HepG2 (cell line): ENCODE data around the gene GRIK4. TPM values are rescaled to one million over a fixed set of nuclear protein-coding genes. Genes with fewer than 3 reads are reported as not detected.

Experiments
- ATAC-seq: fragments of 200-7000 bp; cut with Tn5 transposase; 3 replicates; pipeline ENCODE4 v1.9.1; 2020; ENCODE audit warnings: mild to moderate bottlenecking, moderate library complexity
- BruUV-seq: library from RNA; stranded (reverse); fragments of 400-500 nt; replicated peaks from 2 replicates; lab custom pipeline; 2021; lab: Mats Ljungman, UMichigan
- CTCF ChIA-PET: fragments of 300-600 bp; formaldehyde crosslinking; extraction: SDS; loops from one replicate; lab custom pipeline; 2021; ENCODE audit warnings: low total read pairs, inconsistent platforms, low intra/inter-chr PET ratio; lab: Yijun Ruan, JAX
- POLR2A ChIA-PET: fragments of 350-600 bp; sonication (Branson Sonifier 250); formaldehyde crosslinking; loops from one replicate; lab custom pipeline; 2020; ENCODE audit warnings: antibody characterized with exemption, inconsistent platforms; lab: Yijun Ruan, JAX
- DNase-seq: peaks from one replicate; pipeline ENCODE4 v3.0.0-alpha.2; 2015; ENCODE audit warnings: low spot score
- FAIRE-seq: peaks from 3 replicates; lab custom pipeline; 2011; peaks lifted over from hg19 to GRCh38; lab: Jason Lieb, UNC
- H2AFZ ChIP-seq: one replicate; pipeline ENCODE4 v1.6.1; 2011; ENCODE audit warnings: low read length, inconsistent platforms
- H3K27ac ChIP-seq: fragments of 300-600 bp; 3 replicates; pipeline ENCODE4 v1.8.0; 2011; ENCODE audit warnings: mixed run types, mild to moderate bottlenecking, mixed read lengths, low read length, inconsistent platforms; ENCODE audit not compliant: insufficient read depth; ENCODE audit errors: extremely low read length
- H3K27me3 ChIP-seq, 2 experiments: fragments of 200-600 bp in 1 of 2; 2 replicates in 1 of 2; 3 replicates in 1 of 2; pipeline versions ENCODE4 v1.6.0 to v1.8.0; 2011; ENCODE audit warnings: low read length in 2 of 2, mild to moderate bottlenecking in 2 of 2, moderate library complexity in 2 of 2, inconsistent platforms in 1 of 2; ENCODE audit not compliant: insufficient read depth in 2 of 2, control insufficient read depth in 1 of 2
- H3K36me3 ChIP-seq, 2 experiments: fragments of 200-600 bp in 1 of 2; replicated peaks in 1 of 2; 2 replicates in 1 of 2; 3 replicates in 1 of 2; pipeline versions ENCODE4 v1.5.1 to v1.8.0; 2011; ENCODE audit warnings: low read length in 2 of 2, inconsistent platforms in 1 of 2; ENCODE audit not compliant: insufficient read depth in 2 of 2, control insufficient read depth in 1 of 2
- H3K4me1 ChIP-seq: 2 replicates; pipeline ENCODE4 v1.5.1; 2012; ENCODE audit warnings: low read length, inconsistent platforms; ENCODE audit not compliant: insufficient read depth
- H3K4me2 ChIP-seq: 2 replicates; pipeline ENCODE4 v1.6.0; 2011; ENCODE audit warnings: low read depth, low read length, inconsistent platforms
- H3K4me3 ChIP-seq, 3 experiments: fragments of 200-600 bp in 1 of 3; sonication (generic), shearing (Covaris generic) in 1 of 3; replicated peaks in 1 of 3; 2 replicates each; pipeline ENCODE4 v1.5.1; 2011 to 2016; ENCODE audit warnings: low read length in 3 of 3, inconsistent platforms in 2 of 3, low read depth in 2 of 3, mild to moderate bottlenecking in 2 of 3, control low read depth in 1 of 3, mixed read lengths in 1 of 3; ENCODE audit not compliant: insufficient read depth in 1 of 3
- H3K79me2 ChIP-seq: one replicate; pipeline ENCODE4 v1.6.1; 2011; ENCODE audit warnings: low read length, inconsistent platforms; ENCODE audit not compliant: insufficient read depth
- H3K9ac ChIP-seq: 2 replicates; pipeline ENCODE4 v1.6.0; 2011; ENCODE audit warnings: mild to moderate bottlenecking, low read depth, low read length, inconsistent platforms; ENCODE audit not compliant: insufficient read depth
- H3K9me3 ChIP-seq: 2 replicates; pipeline ENCODE4 v1.5.1; 2012; ENCODE audit warnings: mild to moderate bottlenecking, low read length
- H4K20me1 ChIP-seq: 2 replicates; pipeline ENCODE4 v1.6.0; 2011; ENCODE audit warnings: inconsistent platforms, mild to moderate bottlenecking, low read length, moderate library complexity; ENCODE audit not compliant: insufficient read depth
- NRL ChIP-seq: sonication (generic); formaldehyde crosslinking; IDR thresholded peaks from 2 replicates; pipeline ENCODE4 v1.5.0; 2020; ENCODE audit warnings: missing genetic modification reagents, mild to moderate bottlenecking, moderate library complexity, borderline replicate concordance
- RXRA ChIP-seq: sonication (generic); formaldehyde crosslinking; IDR thresholded peaks from 2 replicates; pipeline ENCODE4 v1.5.1; 2020; ENCODE audit warnings: missing genetic modification reagents
- SNAPC2 ChIP-seq: sonication (generic); formaldehyde crosslinking; IDR thresholded peaks from 2 replicates; pipeline ENCODE4 v1.8.1; 2022; ENCODE audit warnings: mild to moderate bottlenecking, missing genetic modification reagents
- ZSCAN30 ChIP-seq: sonication (generic); formaldehyde crosslinking; IDR thresholded peaks from 2 replicates; pipeline ENCODE4 v1.5.0; 2020; ENCODE audit warnings: mild to moderate bottlenecking, missing genetic modification reagents
- WGBS: methylation state at CpG from one replicate; pipeline ENCODE4 v1.1.6; 2017; ENCODE audit warnings: low lambda C conversion rate; 5-methylcytosine and 5-hydroxymethylcytosine counted together
- in situ Hi-C: cut with HindIII; loops from 2 replicates; pipeline ENCODE4 v1.10.0; 2017; ENCODE audit warnings: low pct_unique_long_range_greater_than_20kb; ENCODE audit not compliant: extremely low pct_ligation_motif_present
- intact Hi-C: fragments of 100-400 bp; cut with micrococcal nuclease; formaldehyde crosslinking; loops from one replicate; pipeline ENCODE4 v1.10.0; 2022; ENCODE audit not compliant: unreplicated experiment
- polyA plus RNA-seq, 8 experiments: library from polyadenylated mRNA; depleted of rRNA in 3 of 8; stranded (reverse) in 7 of 8; unstranded in 1 of 8; fragments of >200 nt; fragmentation: Illumina TruSeq in 4 of 8; extraction: Trizol in 4 of 8; gene quantifications; 2 replicates each; pipeline versions ENCODE4 v1.2.1 to v1.2.3, GENCODE V29; 2011 to 2016; ENCODE audit warnings: low read depth in 4 of 8, missing spikeins in 1 of 8, mixed read lengths in 1 of 8; ENCODE audit not compliant: insufficient read depth in 1 of 8
- total RNA-seq, 5 experiments: library from RNA; depleted of rRNA; stranded (reverse); fragments of >200 nt; fragmentation: Illumina TruSeq; extraction: Trizol; gene quantifications; 2 replicates each; pipeline ENCODE4 v1.2.3, GENCODE V29; 2016; ENCODE audit warnings: low read depth in 1 of 5
- TF ChIP-seq, protein P1 (sequence below), 2 experiments: fragments of 450-650 bp in 1 of 2; sonication (generic) in 1 of 2; formaldehyde crosslinking in 1 of 2; IDR thresholded peaks; 2 replicates each; pipeline versions ENCODE4 v1.6.1 to v1.8.0; 2016 to 2022; ENCODE audit warnings: antibody characterized with exemption in 1 of 2, mild to moderate bottlenecking in 1 of 2, missing genetic modification reagents in 1 of 2
- TF ChIP-seq, protein P2 (sequence below): sonication (generic); formaldehyde crosslinking; IDR thresholded peaks from 2 replicates; pipeline ENCODE4 v1.4.0; 2020; ENCODE audit warnings: missing genetic modification reagents, mild to moderate bottlenecking, borderline replicate concordance

GRIK4 gene
- total and polyA plus RNA-seq, 2 of the 13 experiments (the other 11 are each of a cell fraction or from before 2014, with no cell fraction given): 0.04 to 0.07 TPM

- Histone ChIP-seq H3K4me1 (peaks cover 20% of the 10 kb centered on the region), H3K79me2 (no peaks in the 10 kb centered on the region), H4K20me1 (no peaks in the 10 kb centered on the region), H2AFZ (no peak overlapping the region), H3K27ac (no peak overlapping the region), H3K4me2 (no peak overlapping the region), H3K4me3 (no peak overlapping the region), H3K36me3 (no peaks in the 10 kb centered on the region), H3K9me3 (no peaks in the 10 kb centered on the region), H3K9ac (no peak overlapping the region), H3K27me3 (peaks cover 2 to 36% of the 10 kb centered on the region in 2 experiments; a peak in 4 of 5 replicates)
- ChIA-PET POLR2A (no interaction called here), CTCF (no interaction called here)
- WGBS: 25% methylated on average over 7 of the region's 7 CpGs
- in situ Hi-C loops (no loop called here), intact Hi-C loops (no loop called here)
- DNase-seq (no peak), FAIRE-seq (no peak), ATAC-seq (no peak)
- TF ChIP-seq SNAPC2 (CRISPR knock-in tag) (no peak), ZSCAN30 (CRISPR knock-in tag) (no peak), NRL (no peak), RXRA (CRISPR knock-in tag) (no peak)
- TF ChIP-seq, protein P1, sequence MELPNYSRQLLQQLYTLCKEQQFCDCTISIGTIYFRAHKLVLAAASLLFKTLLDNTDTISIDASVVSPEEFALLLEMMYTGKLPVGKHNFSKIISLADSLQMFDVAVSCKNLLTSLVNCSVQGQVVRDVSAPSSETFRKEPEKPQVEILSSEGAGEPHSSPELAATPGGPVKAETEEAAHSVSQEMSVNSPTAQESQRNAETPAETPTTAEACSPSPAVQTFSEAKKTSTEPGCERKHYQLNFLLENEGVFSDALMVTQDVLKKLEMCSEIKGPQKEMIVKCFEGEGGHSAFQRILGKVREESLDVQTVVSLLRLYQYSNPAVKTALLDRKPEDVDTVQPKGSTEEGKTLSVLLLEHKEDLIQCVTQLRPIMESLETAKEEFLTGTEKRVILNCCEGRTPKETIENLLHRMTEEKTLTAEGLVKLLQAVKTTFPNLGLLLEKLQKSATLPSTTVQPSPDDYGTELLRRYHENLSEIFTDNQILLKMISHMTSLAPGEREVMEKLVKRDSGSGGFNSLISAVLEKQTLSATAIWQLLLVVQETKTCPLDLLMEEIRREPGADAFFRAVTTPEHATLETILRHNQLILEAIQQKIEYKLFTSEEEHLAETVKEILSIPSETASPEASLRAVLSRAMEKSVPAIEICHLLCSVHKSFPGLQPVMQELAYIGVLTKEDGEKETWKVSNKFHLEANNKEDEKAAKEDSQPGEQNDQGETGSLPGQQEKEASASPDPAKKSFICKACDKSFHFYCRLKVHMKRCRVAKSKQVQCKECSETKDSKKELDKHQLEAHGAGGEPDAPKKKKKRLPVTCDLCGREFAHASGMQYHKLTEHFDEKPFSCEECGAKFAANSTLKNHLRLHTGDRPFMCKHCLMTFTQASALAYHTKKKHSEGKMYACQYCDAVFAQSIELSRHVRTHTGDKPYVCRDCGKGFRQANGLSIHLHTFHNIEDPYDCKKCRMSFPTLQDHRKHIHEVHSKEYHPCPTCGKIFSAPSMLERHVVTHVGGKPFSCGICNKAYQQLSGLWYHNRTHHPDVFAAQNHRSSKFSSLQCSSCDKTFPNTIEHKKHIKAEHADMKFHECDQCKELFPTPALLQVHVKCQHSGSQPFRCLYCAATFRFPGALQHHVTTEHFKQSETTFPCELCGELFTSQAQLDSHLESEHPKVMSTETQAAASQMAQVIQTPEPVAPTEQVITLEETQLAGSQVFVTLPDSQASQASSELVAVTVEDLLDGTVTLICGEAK (IDR thresholded peaks at IDR 0.05): no peak
- TF ChIP-seq, protein P1 (CRISPR knock-in tag; IDR thresholded peaks at IDR 0.05): no peak
- TF ChIP-seq, protein P2, sequence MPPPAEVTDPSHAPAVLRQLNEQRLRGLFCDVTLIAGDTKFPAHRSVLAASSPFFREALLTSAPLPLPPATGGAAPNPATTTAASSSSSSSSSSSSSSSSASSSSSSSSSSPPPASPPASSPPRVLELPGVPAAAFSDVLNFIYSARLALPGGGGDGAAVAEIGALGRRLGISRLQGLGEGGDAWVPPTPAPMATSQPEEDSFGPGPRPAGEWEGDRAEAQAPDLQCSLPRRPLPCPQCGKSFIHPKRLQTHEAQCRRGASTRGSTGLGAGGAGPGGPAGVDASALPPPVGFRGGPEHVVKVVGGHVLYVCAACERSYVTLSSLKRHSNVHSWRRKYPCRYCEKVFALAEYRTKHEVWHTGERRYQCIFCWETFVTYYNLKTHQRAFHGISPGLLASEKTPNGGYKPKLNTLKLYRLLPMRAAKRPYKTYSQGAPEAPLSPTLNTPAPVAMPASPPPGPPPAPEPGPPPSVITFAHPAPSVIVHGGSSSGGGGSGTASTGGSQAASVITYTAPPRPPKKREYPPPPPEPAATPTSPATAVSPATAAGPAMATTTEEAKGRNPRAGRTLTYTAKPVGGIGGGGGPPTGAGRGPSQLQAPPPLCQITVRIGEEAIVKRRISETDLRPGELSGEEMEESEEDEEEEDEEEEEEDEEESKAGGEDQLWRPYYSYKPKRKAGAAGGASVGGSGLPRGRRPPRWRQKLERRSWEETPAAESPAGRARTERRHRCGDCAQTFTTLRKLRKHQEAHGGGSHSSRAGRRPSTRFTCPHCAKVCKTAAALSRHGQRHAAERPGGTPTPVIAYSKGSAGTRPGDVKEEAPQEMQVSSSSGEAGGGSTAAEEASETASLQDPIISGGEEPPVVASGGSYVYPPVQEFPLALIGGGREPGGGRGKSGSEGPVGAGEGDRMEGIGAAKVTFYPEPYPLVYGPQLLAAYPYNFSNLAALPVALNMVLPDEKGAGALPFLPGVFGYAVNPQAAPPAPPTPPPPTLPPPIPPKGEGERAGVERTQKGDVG (CRISPR knock-in tag): no peak
- BruUV-seq: no TSS peak
Measured at GRCh38 chr11:120551191-120551590, 39.6 kb downstream of the GRIK4 start.
